HCT116 (cell line): ENCODE measurements around the gene DRD4. TPM values are rescaled to one million over a fixed set of nuclear protein-coding genes. Genes with fewer than 3 reads are reported as not detected.
A peak's percentile ranks its signal among the peaks of the same experiment; 100 is the strongest.

Experiments used
- ATAC-seq: fragments of 200-7000 bp; cut with Tn5 transposase; 2 replicates; pipeline ENCODE4 v1.9.1; 2020; ENCODE audit warnings: mild to moderate bottlenecking, moderate library complexity
- BruUV-seq: library from RNA; stranded (reverse); fragments of 400-500 nt; replicated peaks from 2 replicates; lab custom pipeline; 2021; lab: Mats Ljungman, UMichigan
- CTCF ChIA-PET: fragments of 300-600 bp; sonication (Branson Sonifier 250); formaldehyde crosslinking; loops from one replicate; lab custom pipeline; 2021; ENCODE audit warnings: antibody characterized with exemption; lab: Charles Lee
- POLR2A ChIA-PET: fragments of 300-600, 350-600 bp; sonication (Branson Sonifier 250); formaldehyde crosslinking; loops from one replicate; lab custom pipeline; 2021; ENCODE audit warnings: antibody characterized with exemption; lab: Charles Lee
- RAD21 ChIA-PET, 2 experiments: fragments of 300-600 bp; sonication (Branson Sonifier 250); formaldehyde crosslinking; loops; one replicate each; lab custom pipeline; 2023; ENCODE audit warnings: low total read pairs in 2 of 2; ENCODE audit not compliant: uncharacterized antibody in 2 of 2, unreplicated experiment in 2 of 2, low non-redundant PET in 1 of 2; lab: Charles Lee
- DNase-seq: peaks from one replicate; pipeline ENCODE4 v3.0.0-alpha.2; 2010; ENCODE audit warnings: low read depth, low spot score
- H2AFZ ChIP-seq: fragments of 200-600 bp; shearing (Covaris generic), sonication (generic); 2 replicates; pipeline ENCODE4 v1.6.1; 2017; ENCODE audit warnings: low read depth, mixed run types, mixed read lengths, antibody characterized with exemption, low read length; ENCODE audit not compliant: poor library complexity, severe bottlenecking
- H3K27ac ChIP-seq: 2 replicates; pipeline ENCODE4 v1.5.1; 2012; ENCODE audit warnings: low read depth, low read length
- H3K27me3 ChIP-seq: fragments of 200-600 bp; sonication (generic); 2 replicates; pipeline ENCODE4 v1.6.1; 2016; ENCODE audit warnings: mixed run types, low read length, mixed read lengths; ENCODE audit not compliant: insufficient read depth
- H3K36me3 ChIP-seq, 2 experiments: fragments of 200-500 bp in 1 of 2; fragments of 200-600 bp in 1 of 2; sonication (Bioruptor generic) in 1 of 2; sonication (generic) in 1 of 2; 2 replicates each; pipeline versions ENCODE4 v1.5.1 to v1.6.1; 2014 to 2016; ENCODE audit warnings: low read length in 2 of 2, inconsistent platforms in 1 of 2, mixed read lengths in 1 of 2, mixed run types in 1 of 2; ENCODE audit not compliant: insufficient read depth in 2 of 2, control insufficient read depth in 1 of 2
- H3K4me1 ChIP-seq, 2 experiments: fragments of 200-600 bp in 1 of 2; sonication (generic) in 1 of 2; 2 replicates each; pipeline versions ENCODE4 v1.5.1 to v1.6.1; 2012 to 2017; ENCODE audit warnings: low read length in 2 of 2, inconsistent platforms in 1 of 2, mild to moderate bottlenecking in 1 of 2, mixed read lengths in 1 of 2, mixed run types in 1 of 2, moderate library complexity in 1 of 2; ENCODE audit not compliant: insufficient read depth in 2 of 2, control insufficient read depth in 1 of 2
- H3K4me2 ChIP-seq: fragments of 200-600 bp; sonication (generic); 2 replicates; pipeline ENCODE4 v1.6.1; 2017; ENCODE audit warnings: mixed run types, low read length, mixed read lengths
- H3K4me3 ChIP-seq, 2 experiments: fragments of 200-600 bp in 1 of 2; sonication (generic) in 1 of 2; replicated peaks in 1 of 2; 2 replicates each; pipeline ENCODE4 v1.5.1; 2011 to 2016; ENCODE audit warnings: low read length in 2 of 2, control low read depth in 1 of 2, low read depth in 1 of 2, mild to moderate bottlenecking in 1 of 2, mixed read lengths in 1 of 2, mixed run types in 1 of 2
- H3K79me2 ChIP-seq: fragments of 200-600 bp; sonication (generic); 2 replicates; pipeline ENCODE4 v1.6.1; 2017; ENCODE audit warnings: mild to moderate bottlenecking, mixed run types, low read length, moderate library complexity, mixed read lengths; ENCODE audit not compliant: insufficient read depth
- H3K9ac ChIP-seq: fragments of 200-600 bp; sonication (generic); 2 replicates; pipeline ENCODE4 v1.6.1; 2016; ENCODE audit warnings: low read length, mixed read lengths
- H3K9me2 ChIP-seq: fragments of 200-600 bp; sonication (generic), shearing (Covaris generic); 2 replicates; pipeline ENCODE4 v1.6.1; 2017; ENCODE audit warnings: mixed run types, mild to moderate bottlenecking, moderate library complexity; ENCODE audit not compliant: insufficient read depth
- H3K9me3 ChIP-seq, 2 experiments: fragments of 200-500 bp in 1 of 2; fragments of 200-600 bp in 1 of 2; sonication (Bioruptor generic) in 1 of 2; sonication (generic) in 1 of 2; 2 replicates each; pipeline ENCODE4 v1.6.1; 2014 to 2017; ENCODE audit warnings: low read length in 2 of 2, mixed read lengths in 2 of 2, inconsistent platforms in 1 of 2, low read depth in 1 of 2, mild to moderate bottlenecking in 1 of 2, mixed run types in 1 of 2, moderate library complexity in 1 of 2; ENCODE audit not compliant: control insufficient read depth in 1 of 2, insufficient read depth in 1 of 2
- H4K20me1 ChIP-seq: fragments of 200-600 bp; sonication (generic), shearing (Covaris generic); 2 replicates; pipeline ENCODE4 v1.6.1; 2017; ENCODE audit warnings: mixed run types, mild to moderate bottlenecking, moderate library complexity; ENCODE audit not compliant: insufficient read depth
- CTCF ChIP-seq, 3 experiments: fragments of 200-600 bp in 1 of 3; sonication (generic) in 1 of 3; IDR thresholded peaks in 2 of 3; conservative IDR thresholded peaks in 1 of 3; 2 replicates each; pipeline ENCODE4 v1.5.1; 2012 to 2017; ENCODE audit warnings: low read depth in 2 of 3, low read length in 2 of 3, antibody characterized with exemption in 1 of 3, borderline replicate concordance in 1 of 3, control low read depth in 1 of 3, mild to moderate bottlenecking in 1 of 3, mixed read lengths in 1 of 3, mixed run types in 1 of 3, moderate library complexity in 1 of 3; ENCODE audit not compliant: insufficient read depth in 1 of 3
- RAD21 ChIP-seq: IDR thresholded peaks from 2 replicates; pipeline ENCODE4 v1.6.1; 2012; ENCODE audit warnings: low read depth, mild to moderate bottlenecking
- intact Hi-C: fragments of 100-400 bp; cut with micrococcal nuclease; formaldehyde crosslinking; loops from 2 replicates; pipeline ENCODE4 v1.10.0; 2022
- total RNA-seq: library from RNA; stranded (reverse); gene quantifications from one replicate; pipeline ENCODE4 v1.2.1, GENCODE V29; 2021; ENCODE audit not compliant: unreplicated experiment
- TF ChIP-seq, protein P1 (sequence below): IDR thresholded peaks from 2 replicates; pipeline ENCODE4 v1.6.1; 2012; ENCODE audit warnings: low read depth

The DRD4 gene
- total RNA-seq, 1 experiment from 2014 or later, result 2.4 TPM

DNA sequence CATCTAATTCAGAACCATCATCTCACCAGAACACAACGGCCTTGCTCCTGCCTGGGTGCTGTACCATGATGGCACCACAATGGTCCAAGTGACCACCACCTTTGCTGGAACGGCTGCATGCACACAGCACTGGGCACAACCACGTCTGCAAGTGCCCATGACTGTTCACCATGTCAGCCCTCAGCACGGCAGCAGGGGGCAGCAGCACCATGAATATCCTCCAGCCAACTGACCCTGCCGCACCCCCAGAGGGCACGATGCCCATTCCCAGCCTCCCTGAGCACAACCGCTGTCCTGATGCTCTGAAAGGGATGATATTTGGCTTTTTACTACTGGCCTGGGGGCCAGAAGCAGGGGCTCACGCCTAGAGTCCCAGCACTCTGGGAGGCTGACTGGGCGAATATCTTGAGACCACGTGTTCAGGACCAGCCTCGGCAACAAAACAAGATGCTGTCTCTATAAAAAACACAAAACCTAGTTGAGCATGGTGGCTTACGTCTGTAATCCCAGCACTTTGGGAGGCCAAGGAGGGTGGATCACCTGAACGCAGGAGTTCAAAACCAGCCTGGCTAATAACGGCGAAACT, 25.7 kb downstream of the DRD4 start:
- H3K9ac ChIP-seq, result no peak overlapping the region
- H3K9me3 ChIP-seq, result no peaks in the 10 kb centered on the region
- no peaks in the 10 kb centered on the region for H3K9me2 ChIP-seq
- peak; percentile 98 for ATAC-seq
- peak; percentile 48 for DNase-seq
- peaks cover 3% of the 10 kb centered on the region; the same call in 1 of the 2 replicates for H3K79me2 ChIP-seq
- H3K27ac ChIP-seq, result no peak overlapping the region
- TF ChIP-seq CTCF (IDR thresholded peaks at IDR 0.05 in 2 of 3, conservative IDR thresholded peaks at IDR 0.05 in 1 of 3; ENCODE audit: borderline replicate concordance in 1 of 3, insufficient read depth in 1 of 3, low read depth in 2 of 3, low read length in 2 of 3) (peak; percentile 85 to 90 (median 88)), RAD21 (peak; percentile 89)
- TF ChIP-seq, protein P1, sequence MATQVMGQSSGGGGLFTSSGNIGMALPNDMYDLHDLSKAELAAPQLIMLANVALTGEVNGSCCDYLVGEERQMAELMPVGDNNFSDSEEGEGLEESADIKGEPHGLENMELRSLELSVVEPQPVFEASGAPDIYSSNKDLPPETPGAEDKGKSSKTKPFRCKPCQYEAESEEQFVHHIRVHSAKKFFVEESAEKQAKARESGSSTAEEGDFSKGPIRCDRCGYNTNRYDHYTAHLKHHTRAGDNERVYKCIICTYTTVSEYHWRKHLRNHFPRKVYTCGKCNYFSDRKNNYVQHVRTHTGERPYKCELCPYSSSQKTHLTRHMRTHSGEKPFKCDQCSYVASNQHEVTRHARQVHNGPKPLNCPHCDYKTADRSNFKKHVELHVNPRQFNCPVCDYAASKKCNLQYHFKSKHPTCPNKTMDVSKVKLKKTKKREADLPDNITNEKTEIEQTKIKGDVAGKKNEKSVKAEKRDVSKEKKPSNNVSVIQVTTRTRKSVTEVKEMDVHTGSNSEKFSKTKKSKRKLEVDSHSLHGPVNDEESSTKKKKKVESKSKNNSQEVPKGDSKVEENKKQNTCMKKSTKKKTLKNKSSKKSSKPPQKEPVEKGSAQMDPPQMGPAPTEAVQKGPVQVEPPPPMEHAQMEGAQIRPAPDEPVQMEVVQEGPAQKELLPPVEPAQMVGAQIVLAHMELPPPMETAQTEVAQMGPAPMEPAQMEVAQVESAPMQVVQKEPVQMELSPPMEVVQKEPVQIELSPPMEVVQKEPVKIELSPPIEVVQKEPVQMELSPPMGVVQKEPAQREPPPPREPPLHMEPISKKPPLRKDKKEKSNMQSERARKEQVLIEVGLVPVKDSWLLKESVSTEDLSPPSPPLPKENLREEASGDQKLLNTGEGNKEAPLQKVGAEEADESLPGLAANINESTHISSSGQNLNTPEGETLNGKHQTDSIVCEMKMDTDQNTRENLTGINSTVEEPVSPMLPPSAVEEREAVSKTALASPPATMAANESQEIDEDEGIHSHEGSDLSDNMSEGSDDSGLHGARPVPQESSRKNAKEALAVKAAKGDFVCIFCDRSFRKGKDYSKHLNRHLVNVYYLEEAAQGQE, result no peak
- TF ChIP-seq, all 23 proteins: peak for 2
- Histone ChIP-seq H2AFZ (no peak overlapping the region), H3K4me2 (no peak overlapping the region), H3K36me3 (peaks cover 0 to 2% of the 10 kb centered on the region in 2 experiments; a peak in 1 of 4 replicates), H3K4me1 (no peaks in the 10 kb centered on the region), H4K20me1 (no peaks in the 10 kb centered on the region), H3K27me3 (no peaks in the 10 kb centered on the region), H3K4me3 (no peak overlapping the region)
- ChIA-PET POLR2A (no interaction called here), RAD21 (no interaction called here), CTCF (interaction anchor here (1.1 kb wide), 1 partner anchor 59 kb away, joined by 4 read pairs; no protein-coding TSS in a partner anchor)
- intact Hi-C loops, result loop anchor here (1.0 kb wide), 2 partner anchors 61 to 103 kb away; no protein-coding TSS in a partner anchor
- BruUV-seq, result no TSS peak
